ENCODE measurements around the gene SMARCA2.

The SMARCA2 gene

GRCh38 chr9:2152966-2153629 is 138.0 kb downstream of the SMARCA2 start:
- TF ChIP-seq, protein P1, sequence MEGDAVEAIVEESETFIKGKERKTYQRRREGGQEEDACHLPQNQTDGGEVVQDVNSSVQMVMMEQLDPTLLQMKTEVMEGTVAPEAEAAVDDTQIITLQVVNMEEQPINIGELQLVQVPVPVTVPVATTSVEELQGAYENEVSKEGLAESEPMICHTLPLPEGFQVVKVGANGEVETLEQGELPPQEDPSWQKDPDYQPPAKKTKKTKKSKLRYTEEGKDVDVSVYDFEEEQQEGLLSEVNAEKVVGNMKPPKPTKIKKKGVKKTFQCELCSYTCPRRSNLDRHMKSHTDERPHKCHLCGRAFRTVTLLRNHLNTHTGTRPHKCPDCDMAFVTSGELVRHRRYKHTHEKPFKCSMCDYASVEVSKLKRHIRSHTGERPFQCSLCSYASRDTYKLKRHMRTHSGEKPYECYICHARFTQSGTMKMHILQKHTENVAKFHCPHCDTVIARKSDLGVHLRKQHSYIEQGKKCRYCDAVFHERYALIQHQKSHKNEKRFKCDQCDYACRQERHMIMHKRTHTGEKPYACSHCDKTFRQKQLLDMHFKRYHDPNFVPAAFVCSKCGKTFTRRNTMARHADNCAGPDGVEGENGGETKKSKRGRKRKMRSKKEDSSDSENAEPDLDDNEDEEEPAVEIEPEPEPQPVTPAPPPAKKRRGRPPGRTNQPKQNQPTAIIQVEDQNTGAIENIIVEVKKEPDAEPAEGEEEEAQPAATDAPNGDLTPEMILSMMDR (IDR thresholded peaks at IDR 0.05) = no peak

GRCh38 chr9:2153630-2154217 is 138.6 kb downstream of the SMARCA2 start:
- TF ChIP-seq, protein P1 (IDR thresholded peaks at IDR 0.05) = no peak

GRCh38 chr9:2154731-2155130 is 139.6 kb downstream of the SMARCA2 start:
- TF ChIP-seq, protein P1 (IDR thresholded peaks at IDR 0.05) = no peak

- TF ChIP-seq, protein P1 (IDR thresholded peaks at IDR 0.05) = no peak
Observed at GRCh38 chr9:2155966-2156365, 140.8 kb downstream of the SMARCA2 start.

DNA sequence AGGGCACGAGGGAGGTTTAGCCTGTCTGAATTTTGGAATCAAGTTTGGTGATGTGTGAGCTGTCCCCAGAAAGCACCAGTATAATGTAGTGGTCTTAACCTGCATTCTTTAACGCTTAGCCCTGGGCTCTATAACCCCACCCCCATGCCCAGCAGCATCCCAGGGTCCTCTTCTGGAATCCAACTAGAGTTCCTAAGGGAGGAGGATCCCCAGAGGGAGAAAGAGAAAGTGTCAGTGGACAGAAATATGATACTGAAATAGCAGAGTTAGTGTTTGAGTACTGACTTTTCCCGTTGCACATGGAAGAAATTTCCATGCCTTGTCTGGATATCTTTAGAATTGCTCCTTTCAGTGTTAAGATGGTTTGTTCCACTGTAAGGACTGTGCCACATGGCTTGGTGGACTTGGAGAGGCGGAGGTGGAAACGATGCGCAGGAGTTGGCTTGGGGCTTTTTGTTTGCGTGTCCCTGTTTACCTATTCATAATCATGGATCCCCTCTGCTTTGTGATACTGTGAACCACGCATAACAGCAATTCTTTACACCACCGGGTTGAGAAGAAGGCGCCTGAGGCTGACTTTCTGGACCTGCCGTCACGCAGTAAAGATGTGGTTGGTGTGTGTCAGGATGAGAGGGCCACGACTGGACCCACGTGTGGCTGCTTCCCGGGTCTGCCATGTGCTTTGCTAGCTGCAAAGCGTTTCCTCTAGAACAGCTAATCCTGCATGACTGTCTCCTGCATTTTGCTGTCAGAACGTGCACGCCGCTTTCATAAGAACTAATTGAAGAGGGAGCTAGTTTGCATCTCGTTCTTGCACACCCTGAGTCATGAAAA is 142.3 kb downstream of the SMARCA2 start:
- TF ChIP-seq, protein P1 (IDR thresholded peaks at IDR 0.05) = no peak

- TF ChIP-seq, protein P1 (IDR thresholded peaks at IDR 0.05) = no peak; the same call in 1 of the 2 replicates
Observed at GRCh38 chr9:2158111-2158610, 143.0 kb downstream of the SMARCA2 start.

- TF ChIP-seq, protein P1 (IDR thresholded peaks at IDR 0.05) = no peak
Observed at GRCh38 chr9:2158766-2159430, 143.8 kb downstream of the SMARCA2 start.
